Vagina (tissue), 2 donors: Measurements from ENCODE around the gene CSTF1. TPM values are rescaled to one million over a fixed set of nuclear protein-coding genes. Genes with fewer than 3 reads are reported as not detected.
A peak's percentile ranks its signal among the peaks of the same experiment; 100 is the strongest.

Experiments
- DNase-seq, 2 donors: peaks; one replicate each; pipeline ENCODE4 v3.0.0-alpha.2; 2017; ENCODE audit errors: extremely low spot score in 2 of 2
- H3K27ac ChIP-seq: fragments of 200-600 bp; sonication (generic); one replicate; pipeline ENCODE4 v1.5.1; 2019
- H3K27me3 ChIP-seq: fragments of 200-600 bp; sonication (generic); one replicate; pipeline ENCODE4 v1.5.1; 2019
- H3K36me3 ChIP-seq, 2 donors: fragments of 200-600 bp; sonication (generic); one replicate each; pipeline ENCODE4 v1.5.1; 2017 to 2019
- H3K4me1 ChIP-seq: fragments of 200-600 bp; sonication (generic); one replicate; pipeline ENCODE4 v1.5.1; 2019
- H3K4me3 ChIP-seq, 2 donors: fragments of 200-600 bp; sonication (generic); 1 replicate in 1 of 2; 2 replicates in 1 of 2; pipeline ENCODE4 v1.5.1; 2016 to 2019
- H3K9me3 ChIP-seq: fragments of 200-600 bp; sonication (generic); one replicate; pipeline ENCODE4 v1.5.1; 2019
- POLR2A ChIP-seq, 2 donors: fragments of 450-650 bp; IDR thresholded peaks; one replicate each; pipeline ENCODE4 v1.6.1; 2017; ENCODE audit warnings: antibody characterized with exemption in 2 of 2, mild to moderate bottlenecking in 2 of 2, moderate library complexity in 2 of 2
- POLR2AphosphoS5 ChIP-seq, 2 donors: sonication (generic); formaldehyde crosslinking; IDR thresholded peaks; one replicate each; pipeline ENCODE4 v1.9.0; 2017; ENCODE audit warnings: antibody characterized with exemption in 2 of 2, mild to moderate bottlenecking in 2 of 2, low read depth in 1 of 2; ENCODE audit not compliant: insufficient read depth in 1 of 2
- intact Hi-C: fragments of 100-400 bp; cut with DNase I; formaldehyde crosslinking; loops from one replicate; pipeline ENCODE4 v1.15.1; 2023
- total RNA-seq: library from RNA; depleted of rRNA; stranded (reverse); fragments of >200 nt; gene quantifications from one replicate; pipeline ENCODE4 v1.2.3, GENCODE V29; 2016
- TF ChIP-seq, protein P1 (sequence below), 3 experiments: fragments of 450-650 bp in 2 of 3; fragments of 200-600 bp in 1 of 3; sonication (generic) in 1 of 3; IDR thresholded peaks; one replicate each; pipeline ENCODE4 v1.5.1; 2017 to 2019; ENCODE audit warnings: antibody characterized with exemption in 3 of 3, mild to moderate bottlenecking in 2 of 3, moderate library complexity in 2 of 3

CSTF1 gene
- total RNA-seq, result 27.0 TPM

DNA sequence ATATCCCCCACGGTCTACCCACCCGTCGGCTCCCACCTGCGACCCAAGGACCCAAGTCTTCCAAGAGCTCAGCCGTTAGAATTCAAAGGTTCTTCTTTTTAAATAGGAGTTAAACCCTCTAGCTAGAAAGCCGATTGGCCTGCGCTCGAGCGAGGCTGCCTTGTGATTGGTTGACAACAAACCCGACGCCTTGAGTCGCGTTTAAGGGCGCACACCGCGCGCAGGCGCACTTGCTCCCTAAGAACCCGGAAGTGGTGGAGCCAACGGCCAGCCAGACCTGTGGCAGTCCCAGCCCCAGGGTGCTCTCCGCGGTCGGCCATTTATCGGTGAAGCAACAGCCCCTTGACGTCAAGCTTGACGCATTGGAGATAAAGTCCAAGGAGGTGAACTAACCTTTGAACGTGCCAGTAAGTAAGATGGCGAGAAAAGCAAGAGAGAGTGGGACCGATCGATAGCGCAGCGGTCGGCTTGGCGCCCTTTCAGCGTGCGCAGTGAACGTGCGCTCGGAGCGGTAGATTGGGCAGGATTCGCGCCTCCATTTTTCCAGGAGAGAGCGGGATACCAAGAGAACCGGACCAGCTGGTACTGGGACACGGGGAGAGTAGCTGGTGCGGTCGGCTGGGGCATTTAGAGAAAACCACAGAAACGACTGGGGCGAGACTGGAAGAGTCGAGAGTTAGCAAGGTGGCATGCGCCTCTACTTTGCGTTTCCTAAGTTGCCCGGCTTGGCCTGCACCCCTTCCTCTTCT, at the start of gene CSTF1, which contains the start of gene AURKA:
TSS of gene CSTF1 (plus strand) at position 514 of the 749 bp plus-strand sequence. CDS start 2,908 bp downstream, outside the sequence.
TSS of gene AURKA (minus strand) at position 84 of the 749 bp plus-strand sequence. CDS start 4,018 bp downstream, outside the sequence.
- peak within 1 kb of the TSS; percentile 88 to 90 for H3K4me3 ChIP-seq
- intact Hi-C loops, result loop anchor here (10.0 kb wide), 1 partner anchor 72 kb away; the partner anchor contains the start of gene RTF2

DNA sequence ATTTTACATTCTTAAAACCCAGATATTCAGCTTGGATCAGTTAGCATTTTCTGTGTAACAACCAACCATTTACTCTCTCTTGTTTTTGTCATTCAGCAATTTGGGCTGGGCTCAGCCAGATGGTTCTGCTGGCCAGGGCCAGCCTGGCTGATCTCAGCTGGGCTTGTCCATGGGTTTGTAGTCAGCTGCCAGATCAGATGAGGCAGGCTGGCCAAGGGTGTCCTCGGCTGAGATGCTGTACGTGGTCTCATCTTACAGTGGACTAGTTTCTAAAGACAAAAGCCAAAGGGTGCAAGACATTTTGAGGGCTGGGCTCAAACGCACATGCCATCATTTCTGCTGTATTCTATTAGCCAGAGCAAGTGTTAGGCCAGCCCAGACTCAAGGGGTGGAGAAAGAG, 49.7 kb upstream of the CSTF1 start:
- intact Hi-C loops, result no loop called here
- peaks cover 7% of the 10 kb centered on the region for H3K4me1 ChIP-seq
- no peak for DNase-seq
- no peaks in the 10 kb centered on the region for H3K36me3 ChIP-seq
- no peak for TF ChIP-seq POLR2AphosphoS5 (IDR thresholded peaks at IDR 0.05; ENCODE audit: insufficient read depth in 1 of 2, low read depth in 1 of 2)
- no peak for TF ChIP-seq POLR2A (IDR thresholded peaks at IDR 0.05)
- TF ChIP-seq, protein P1, sequence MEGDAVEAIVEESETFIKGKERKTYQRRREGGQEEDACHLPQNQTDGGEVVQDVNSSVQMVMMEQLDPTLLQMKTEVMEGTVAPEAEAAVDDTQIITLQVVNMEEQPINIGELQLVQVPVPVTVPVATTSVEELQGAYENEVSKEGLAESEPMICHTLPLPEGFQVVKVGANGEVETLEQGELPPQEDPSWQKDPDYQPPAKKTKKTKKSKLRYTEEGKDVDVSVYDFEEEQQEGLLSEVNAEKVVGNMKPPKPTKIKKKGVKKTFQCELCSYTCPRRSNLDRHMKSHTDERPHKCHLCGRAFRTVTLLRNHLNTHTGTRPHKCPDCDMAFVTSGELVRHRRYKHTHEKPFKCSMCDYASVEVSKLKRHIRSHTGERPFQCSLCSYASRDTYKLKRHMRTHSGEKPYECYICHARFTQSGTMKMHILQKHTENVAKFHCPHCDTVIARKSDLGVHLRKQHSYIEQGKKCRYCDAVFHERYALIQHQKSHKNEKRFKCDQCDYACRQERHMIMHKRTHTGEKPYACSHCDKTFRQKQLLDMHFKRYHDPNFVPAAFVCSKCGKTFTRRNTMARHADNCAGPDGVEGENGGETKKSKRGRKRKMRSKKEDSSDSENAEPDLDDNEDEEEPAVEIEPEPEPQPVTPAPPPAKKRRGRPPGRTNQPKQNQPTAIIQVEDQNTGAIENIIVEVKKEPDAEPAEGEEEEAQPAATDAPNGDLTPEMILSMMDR (IDR thresholded peaks at IDR 0.05), result no peak
- no peak overlapping the region for H3K27ac ChIP-seq
- no peaks in the 10 kb centered on the region for H3K27me3 ChIP-seq
- no peak overlapping the region for H3K4me3 ChIP-seq
- no peaks in the 10 kb centered on the region for H3K9me3 ChIP-seq

More for the DNA sequence above, at the start of gene CSTF1, which contains the start of gene AURKA:
- no peaks in the 10 kb centered on the region for H3K9me3 ChIP-seq
- H3K36me3 ChIP-seq, result peaks cover 0 to 18% of the 10 kb centered on the region in 2 donors
- H3K27me3 ChIP-seq, result no peaks in the 10 kb centered on the region
- peak; percentile 99 to 100 for DNase-seq
- TF ChIP-seq POLR2A (IDR thresholded peaks at IDR 0.05) (peak in 1 of 2 donors; percentile 20), POLR2AphosphoS5 (IDR thresholded peaks at IDR 0.05; ENCODE audit: insufficient read depth in 1 of 2, low read depth in 1 of 2) (peak; percentile 94 to 96)
- TF ChIP-seq, protein P1 (IDR thresholded peaks at IDR 0.05), result no peak
- peaks cover 20% of the 10 kb centered on the region for H3K4me1 ChIP-seq
- H3K27ac ChIP-seq, result peak within 1 kb of the TSS; percentile 85

DNA sequence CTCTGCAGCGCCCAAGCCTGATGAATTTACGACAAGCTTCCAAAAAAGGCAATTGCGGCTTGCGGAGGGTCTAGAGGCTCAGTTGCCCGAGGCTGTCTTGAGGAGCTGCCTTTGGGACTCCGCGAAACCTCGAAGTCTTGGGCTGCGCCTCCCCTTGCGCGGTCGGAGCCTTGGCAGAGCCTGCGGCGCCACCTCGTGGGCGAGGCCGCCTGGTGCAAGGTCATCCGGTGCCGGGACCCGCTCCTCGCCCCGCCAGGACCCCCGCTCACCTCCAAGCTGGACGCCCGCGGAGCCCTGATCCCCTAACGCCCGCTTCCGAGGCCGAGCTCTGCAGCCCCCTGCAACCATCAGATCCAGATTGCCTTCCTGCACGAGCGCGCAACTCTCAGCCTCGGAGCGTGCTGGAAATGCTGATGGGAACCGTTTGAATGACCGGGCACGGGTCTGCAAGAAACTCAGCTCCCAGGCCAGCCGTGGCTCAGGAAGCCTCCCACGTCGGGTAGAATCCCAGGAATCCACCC, 48.5 kb upstream of the CSTF1 start:
- Histone ChIP-seq H3K36me3 (no peaks in the 10 kb centered on the region), H3K27ac (no peak overlapping the region), H3K27me3 (no peaks in the 10 kb centered on the region), H3K9me3 (no peaks in the 10 kb centered on the region), H3K4me1 (peaks cover 7% of the 10 kb centered on the region), H3K4me3 (no peak overlapping the region)
- intact Hi-C loops, result no loop called here
- TF ChIP-seq, protein P1 (IDR thresholded peaks at IDR 0.05), result peak; percentile 19 to 60 (median 55)
- TF ChIP-seq POLR2A (IDR thresholded peaks at IDR 0.05), result no peak
- DNase-seq, result no peak

DNA sequence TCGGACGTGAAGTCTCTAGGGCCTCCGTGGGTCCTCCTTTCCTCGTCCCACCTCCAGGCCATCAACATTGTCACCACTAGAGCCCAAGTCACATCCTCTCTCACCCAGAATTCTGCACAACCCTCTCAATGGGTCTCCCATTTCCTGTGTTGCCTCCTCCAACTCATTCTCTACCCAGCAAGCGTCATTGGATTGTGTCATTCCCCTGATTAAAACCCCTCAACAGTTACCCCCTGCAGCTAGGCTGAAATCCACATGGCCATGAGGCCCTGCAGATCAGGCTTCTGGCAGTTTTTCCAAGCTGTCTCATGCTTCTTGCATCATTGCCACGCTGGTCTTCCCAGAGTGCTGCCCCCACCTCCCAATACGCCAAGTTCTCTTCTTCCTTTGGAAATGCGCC, 46.5 kb upstream of the CSTF1 start:
- Histone ChIP-seq H3K27ac (no peak overlapping the region), H3K9me3 (no peaks in the 10 kb centered on the region), H3K4me1 (peaks cover 7% of the 10 kb centered on the region), H3K4me3 (no peak overlapping the region), H3K36me3 (no peaks in the 10 kb centered on the region), H3K27me3 (no peaks in the 10 kb centered on the region)
- DNase-seq, result no peak
- intact Hi-C loops, result no loop called here
- TF ChIP-seq, protein P1 (IDR thresholded peaks at IDR 0.05), result no peak
- no peak for TF ChIP-seq POLR2A (IDR thresholded peaks at IDR 0.05)
- TF ChIP-seq POLR2AphosphoS5 (IDR thresholded peaks at IDR 0.05; ENCODE audit: insufficient read depth in 1 of 2, low read depth in 1 of 2), result no peak
